ENCODE data around the gene ATP5F1D. TPM values are rescaled to one million over a fixed set of nuclear protein-coding genes. Genes with fewer than 3 reads are reported as not detected.

ATP5F1D gene
- total and polyA plus RNA-seq, 2 of the 13 experiments (the other 11 are each of a cell fraction or from before 2014, with no cell fraction given): 39.4 to 78.7 TPM

GRCh38 chr19:1269065-1269477 lies 27.5 kb downstream of the ATP5F1D start, which contains the start of gene CIRBP (continued):
- no peak for TF ChIP-seq ZBTB37 (CRISPR knock-in tag; IDR thresholded peaks at IDR 0.05)
- TF ChIP-seq ZSCAN22 (CRISPR knock-in tag; IDR thresholded peaks at IDR 0.05): no peak
- TF ChIP-seq ZNF614 (CRISPR knock-in tag; IDR thresholded peaks at IDR 0.05; ENCODE audit: borderline replicate concordance): no peak
- peak; percentile 83 for TF ChIP-seq NFYC (CRISPR knock-in tag; IDR thresholded peaks at IDR 0.05)
- peak; percentile 97 for TF ChIP-seq SP4 (CRISPR knock-in tag; IDR thresholded peaks at IDR 0.05)
- TF ChIP-seq ERF (CRISPR knock-in tag; IDR thresholded peaks at IDR 0.05): peak; percentile 17; the same call in 1 of the 2 replicates
- no peak for TF ChIP-seq SP140L (CRISPR knock-in tag; IDR thresholded peaks at IDR 0.05; ENCODE audit: borderline replicate concordance)
- no peak for TF ChIP-seq EED (CRISPR knock-in tag; IDR thresholded peaks at IDR 0.05)
- no peak for TF ChIP-seq ETV6 (CRISPR knock-in tag; conservative IDR thresholded peaks at IDR 0.05)
- TF ChIP-seq MED8 (CRISPR knock-in tag; IDR thresholded peaks at IDR 0.05; ENCODE audit: insufficient replicate concordance): no peak
- TF ChIP-seq ZNF761 (CRISPR knock-in tag; conservative IDR thresholded peaks at IDR 0.05): 0 out of 2 replicates have a peak, but pooled peaks have one; percentile 35
- no peak for TF ChIP-seq THYN1 (CRISPR knock-in tag; IDR thresholded peaks at IDR 0.05; ENCODE audit: borderline replicate concordance, low read depth)
- peak; percentile 49 for TF ChIP-seq MED1 (CRISPR knock-in tag; IDR thresholded peaks at IDR 0.05)
- TF ChIP-seq, protein P1, sequence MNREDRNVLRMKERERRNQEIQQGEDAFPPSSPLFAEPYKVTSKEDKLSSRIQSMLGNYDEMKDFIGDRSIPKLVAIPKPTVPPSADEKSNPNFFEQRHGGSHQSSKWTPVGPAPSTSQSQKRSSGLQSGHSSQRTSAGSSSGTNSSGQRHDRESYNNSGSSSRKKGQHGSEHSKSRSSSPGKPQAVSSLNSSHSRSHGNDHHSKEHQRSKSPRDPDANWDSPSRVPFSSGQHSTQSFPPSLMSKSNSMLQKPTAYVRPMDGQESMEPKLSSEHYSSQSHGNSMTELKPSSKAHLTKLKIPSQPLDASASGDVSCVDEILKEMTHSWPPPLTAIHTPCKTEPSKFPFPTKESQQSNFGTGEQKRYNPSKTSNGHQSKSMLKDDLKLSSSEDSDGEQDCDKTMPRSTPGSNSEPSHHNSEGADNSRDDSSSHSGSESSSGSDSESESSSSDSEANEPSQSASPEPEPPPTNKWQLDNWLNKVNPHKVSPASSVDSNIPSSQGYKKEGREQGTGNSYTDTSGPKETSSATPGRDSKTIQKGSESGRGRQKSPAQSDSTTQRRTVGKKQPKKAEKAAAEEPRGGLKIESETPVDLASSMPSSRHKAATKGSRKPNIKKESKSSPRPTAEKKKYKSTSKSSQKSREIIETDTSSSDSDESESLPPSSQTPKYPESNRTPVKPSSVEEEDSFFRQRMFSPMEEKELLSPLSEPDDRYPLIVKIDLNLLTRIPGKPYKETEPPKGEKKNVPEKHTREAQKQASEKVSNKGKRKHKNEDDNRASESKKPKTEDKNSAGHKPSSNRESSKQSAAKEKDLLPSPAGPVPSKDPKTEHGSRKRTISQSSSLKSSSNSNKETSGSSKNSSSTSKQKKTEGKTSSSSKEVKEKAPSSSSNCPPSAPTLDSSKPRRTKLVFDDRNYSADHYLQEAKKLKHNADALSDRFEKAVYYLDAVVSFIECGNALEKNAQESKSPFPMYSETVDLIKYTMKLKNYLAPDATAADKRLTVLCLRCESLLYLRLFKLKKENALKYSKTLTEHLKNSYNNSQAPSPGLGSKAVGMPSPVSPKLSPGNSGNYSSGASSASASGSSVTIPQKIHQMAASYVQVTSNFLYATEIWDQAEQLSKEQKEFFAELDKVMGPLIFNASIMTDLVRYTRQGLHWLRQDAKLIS (CRISPR knock-in tag; IDR thresholded peaks at IDR 0.05): no peak
- TF ChIP-seq, protein P2, sequence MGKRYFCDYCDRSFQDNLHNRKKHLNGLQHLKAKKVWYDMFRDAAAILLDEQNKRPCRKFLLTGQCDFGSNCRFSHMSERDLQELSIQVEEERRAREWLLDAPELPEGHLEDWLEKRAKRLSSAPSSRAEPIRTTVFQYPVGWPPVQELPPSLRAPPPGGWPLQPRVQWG (CRISPR knock-in tag; IDR thresholded peaks at IDR 0.05; ENCODE audit: borderline replicate concordance, low read depth): no peak
- 0 out of 2 replicates have a peak, but pooled peaks have one; percentile 52 for TF ChIP-seq HNRNPUL1 (IDR thresholded peaks at IDR 0.05; ENCODE audit: low read depth, low read length)
- 0 out of 2 replicates have a peak, but pooled peaks have one; percentile 43 for TF ChIP-seq JUN (CRISPR knock-in tag; IDR thresholded peaks at IDR 0.05)
- 0 out of 2 replicates have a peak, but pooled peaks have one; percentile 3 for TF ChIP-seq HES4 (CRISPR knock-in tag; IDR thresholded peaks at IDR 0.05; ENCODE audit: borderline replicate concordance)
- no peak for TF ChIP-seq ZSCAN31 (CRISPR knock-in tag; IDR thresholded peaks at IDR 0.05; ENCODE audit: low read depth)
- TF ChIP-seq ZNF383 (CRISPR knock-in tag; IDR thresholded peaks at IDR 0.05; ENCODE audit: borderline replicate concordance): no peak
- TF ChIP-seq U2AF1 (optimal IDR thresholded peaks at IDR 0.05; ENCODE audit: low read depth, low read length): no peak
- TF ChIP-seq, protein P3, sequence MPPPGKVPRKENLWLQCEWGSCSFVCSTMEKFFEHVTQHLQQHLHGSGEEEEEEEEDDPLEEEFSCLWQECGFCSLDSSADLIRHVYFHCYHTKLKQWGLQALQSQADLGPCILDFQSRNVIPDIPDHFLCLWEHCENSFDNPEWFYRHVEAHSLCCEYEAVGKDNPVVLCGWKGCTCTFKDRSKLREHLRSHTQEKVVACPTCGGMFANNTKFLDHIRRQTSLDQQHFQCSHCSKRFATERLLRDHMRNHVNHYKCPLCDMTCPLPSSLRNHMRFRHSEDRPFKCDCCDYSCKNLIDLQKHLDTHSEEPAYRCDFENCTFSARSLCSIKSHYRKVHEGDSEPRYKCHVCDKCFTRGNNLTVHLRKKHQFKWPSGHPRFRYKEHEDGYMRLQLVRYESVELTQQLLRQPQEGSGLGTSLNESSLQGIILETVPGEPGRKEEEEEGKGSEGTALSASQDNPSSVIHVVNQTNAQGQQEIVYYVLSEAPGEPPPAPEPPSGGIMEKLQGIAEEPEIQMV (CRISPR knock-in tag; IDR thresholded peaks at IDR 0.05; ENCODE audit: low read depth): peak; percentile 69; the same call in 1 of the 2 replicates
- TF ChIP-seq SRSF1 (optimal IDR thresholded peaks at IDR 0.05; ENCODE audit: low read depth, low read length): peak; percentile 99
- no peak for TF ChIP-seq FOXK2 (IDR thresholded peaks at IDR 0.05)
- TF ChIP-seq ZNF33A (CRISPR knock-in tag; IDR thresholded peaks at IDR 0.05; ENCODE audit: borderline replicate concordance): no peak

All from HepG2 (cell line).